Measurements from ENCODE around the gene GNPTAB. TPM values are rescaled to one million over a fixed set of nuclear protein-coding genes. Genes with fewer than 3 reads are reported as not detected.
A peak's percentile ranks its signal among the peaks of the same experiment; 100 is the strongest.
"Not testable (repeated sequence)": the region's sequence is repeated elsewhere in the genome, so short reads cannot be mapped to it uniquely, and the experiment has no call there.

The GNPTAB gene
- total RNA-seq, 4 donors from 2014 or later = 10.7 to 30.3 (median 16.2) TPM

GRCh38 chr12:101857043-101857558 lies 26.3 kb upstream of the GNPTAB start:
- TF ChIP-seq POLR2A (IDR thresholded peaks at IDR 0.05) (no peak), CTCF (IDR thresholded peaks at IDR 0.05 in 4 of 5, conservative IDR thresholded peaks at IDR 0.05 in 1 of 5) (no peak)
- intact Hi-C loops (cut with DNase I; ENCODE audit: low total_unique reads) = no loop called here
- no peaks in the 10 kb centered on the region for H3K9me3 ChIP-seq
- no peaks in the 10 kb centered on the region for H3K4me1 ChIP-seq
- ATAC-seq = peak; percentile 27 to 64
- in situ Hi-C loops (cut with MboI; ENCODE audit: low sequenced_read_pairs in 4 of 4) = no loop called here
- H3K27me3 ChIP-seq = no peaks in the 10 kb centered on the region
- no peak for DNase-seq
- H3K36me3 ChIP-seq = no peaks in the 10 kb centered on the region
- no peak overlapping the region for H3K27ac ChIP-seq
- no peak overlapping the region for H3K4me3 ChIP-seq

GRCh38 chr12:101856614-101857013 lies 25.9 kb upstream of the GNPTAB start:
- H3K27ac ChIP-seq; H3K36me3 ChIP-seq; H3K4me3 ChIP-seq; intact Hi-C loops (cut with DNase I; ENCODE audit: low total_unique reads); ATAC-seq; DNase-seq; H3K9me3 ChIP-seq; H3K27me3 ChIP-seq; H3K4me1 ChIP-seq; in situ Hi-C loops (cut with MboI; ENCODE audit: low sequenced_read_pairs in 4 of 4): not testable (repeated sequence)

- no peaks in the 10 kb centered on the region for H3K36me3 ChIP-seq
- no peaks in the 10 kb centered on the region for H3K27me3 ChIP-seq
- no peak overlapping the region for H3K4me3 ChIP-seq
- in situ Hi-C loops (cut with MboI; ENCODE audit: low sequenced_read_pairs in 4 of 4) = no loop called here
- DNase-seq (no peak), ATAC-seq (no peak)
- no peak overlapping the region for H3K27ac ChIP-seq
- no peaks in the 10 kb centered on the region for H3K9me3 ChIP-seq
- intact Hi-C loops (cut with DNase I; ENCODE audit: low total_unique reads) = no loop called here
- H3K4me1 ChIP-seq = no peaks in the 10 kb centered on the region
- TF ChIP-seq CTCF (IDR thresholded peaks at IDR 0.05 in 4 of 5, conservative IDR thresholded peaks at IDR 0.05 in 1 of 5) (no peak), POLR2A (IDR thresholded peaks at IDR 0.05) (no peak)
Measured at GRCh38 chr12:101855976-101856375, 25.2 kb upstream of the GNPTAB start.

- H3K9me3 ChIP-seq = no peaks in the 10 kb centered on the region
- DNase-seq (no peak), ATAC-seq (no peak)
- H3K36me3 ChIP-seq = no peaks in the 10 kb centered on the region
- TF ChIP-seq POLR2A (IDR thresholded peaks at IDR 0.05) (no peak), CTCF (IDR thresholded peaks at IDR 0.05 in 4 of 5, conservative IDR thresholded peaks at IDR 0.05 in 1 of 5) (no peak)
- no peak overlapping the region for H3K4me3 ChIP-seq
- H3K4me1 ChIP-seq = no peaks in the 10 kb centered on the region
- intact Hi-C loops (cut with DNase I; ENCODE audit: low total_unique reads) = no loop called here
- H3K27ac ChIP-seq = no peak overlapping the region
- H3K27me3 ChIP-seq = no peaks in the 10 kb centered on the region
- in situ Hi-C loops (cut with MboI; ENCODE audit: low sequenced_read_pairs in 4 of 4) = no loop called here
Measured at GRCh38 chr12:101855364-101855884, 24.7 kb upstream of the GNPTAB start.

GRCh38 chr12:101854747-101855146 lies 24.0 kb upstream of the GNPTAB start:
- H3K27me3 ChIP-seq = no peaks in the 10 kb centered on the region
- in situ Hi-C loops (cut with MboI; ENCODE audit: low sequenced_read_pairs in 4 of 4) (no loop called here), intact Hi-C loops (cut with DNase I; ENCODE audit: low total_unique reads) (no loop called here)
- no peak overlapping the region for H3K27ac ChIP-seq
- ATAC-seq = no peak
- H3K36me3 ChIP-seq = no peaks in the 10 kb centered on the region
- no peak overlapping the region for H3K4me3 ChIP-seq
- DNase-seq = no peak
- H3K9me3 ChIP-seq = no peaks in the 10 kb centered on the region
- H3K4me1 ChIP-seq = no peaks in the 10 kb centered on the region
- TF ChIP-seq CTCF (IDR thresholded peaks at IDR 0.05 in 4 of 5, conservative IDR thresholded peaks at IDR 0.05 in 1 of 5) = no peak
- TF ChIP-seq POLR2A (IDR thresholded peaks at IDR 0.05) = no peak

Data from gastrocnemius medialis (tissue), 4 donors.